Measurements from ENCODE around the gene PCMTD2. TPM values are rescaled to one million over a fixed set of nuclear protein-coding genes. Genes with fewer than 3 reads are reported as not detected.
"Not testable (repeated sequence)": the region's sequence is repeated elsewhere in the genome, so short reads cannot be mapped to it uniquely, and the experiment has no call there.

PCMTD2 gene
- polyA plus RNA-seq, 1 of the 3 experiments (the other 2 are of a cell fraction), result 50.7 TPM

DNA sequence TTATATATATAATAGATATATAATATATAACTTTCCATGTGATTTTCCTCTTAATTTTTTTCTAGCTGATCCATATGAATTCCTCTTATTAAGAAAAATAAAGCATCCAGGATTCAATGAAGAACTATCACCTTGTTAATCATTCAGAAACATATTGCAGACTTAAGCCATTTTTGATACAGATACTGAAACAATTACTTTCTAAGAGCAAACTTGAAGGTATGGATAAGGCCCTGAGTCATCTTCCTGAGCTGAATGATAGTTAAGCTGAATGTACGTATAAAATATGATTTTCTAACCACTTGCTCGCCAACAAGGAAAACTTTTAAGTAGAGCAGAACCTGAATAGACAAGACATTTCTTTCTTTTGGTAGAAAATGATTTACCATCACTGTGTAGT, 47.5 kb downstream of the PCMTD2 start:
- H3K9me3 ChIP-seq; POLR2A ChIA-PET; H3K4me1 ChIP-seq (ENCODE audit: control insufficient read depth in 1 of 2, insufficient read depth in 2 of 2, low read depth in 1 of 2, low read length in 1 of 2); H3K27me3 ChIP-seq (ENCODE audit: insufficient read depth); H3K36me3 ChIP-seq (replicated peaks in 1 of 2; ENCODE audit: control insufficient read depth in 1 of 2, insufficient read depth in 2 of 2, low read length in 1 of 2); H3K79me2 ChIP-seq (ENCODE audit: insufficient read depth); H3F3A ChIP-seq (replicated peaks; ENCODE audit: insufficient read depth); CTCF ChIA-PET; H4K20me1 ChIP-seq (ENCODE audit: insufficient read depth); H3K4me3 ChIP-seq (ENCODE audit: low read depth in 2 of 2, low read length in 1 of 2); H3K9ac ChIP-seq; H2AFZ ChIP-seq (ENCODE audit: low read depth); DNase-seq; H3K9me2 ChIP-seq; H3K27ac ChIP-seq (ENCODE audit: low read depth in 2 of 2, low read length in 1 of 2); H3K4me2 ChIP-seq: not testable (repeated sequence)
- WGBS (ENCODE audit: low lambda C conversion rate), result 22% methylated on average over 2 of the region's 2 CpGs

DNA sequence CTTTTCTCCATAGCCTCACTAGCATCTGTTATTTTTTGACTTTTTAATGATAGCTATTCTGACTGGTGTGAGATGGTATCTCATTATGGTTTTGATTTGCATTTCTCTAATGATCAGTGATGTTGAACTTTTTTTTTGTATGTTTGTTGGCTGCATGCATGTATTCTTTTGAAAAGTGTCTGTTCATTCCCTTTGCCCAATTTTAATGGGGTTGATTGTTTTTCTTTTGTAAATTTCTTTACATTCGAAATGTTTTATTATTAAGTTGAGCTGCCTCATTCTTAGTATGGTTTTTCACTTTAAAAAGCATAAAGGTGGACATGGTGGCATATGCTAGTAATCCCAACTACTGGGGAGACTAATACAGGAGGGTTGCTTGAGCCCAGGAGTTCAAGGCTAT, 58.2 kb downstream of the PCMTD2 start:
- DNase-seq; H2AFZ ChIP-seq (ENCODE audit: low read depth); H3K4me2 ChIP-seq; H3K27me3 ChIP-seq (ENCODE audit: insufficient read depth); H3K9me3 ChIP-seq; CTCF ChIA-PET; H3K4me1 ChIP-seq (ENCODE audit: control insufficient read depth in 1 of 2, insufficient read depth in 2 of 2, low read depth in 1 of 2, low read length in 1 of 2); H4K20me1 ChIP-seq (ENCODE audit: insufficient read depth); POLR2A ChIA-PET; H3K4me3 ChIP-seq (ENCODE audit: low read depth in 2 of 2, low read length in 1 of 2); H3F3A ChIP-seq (replicated peaks; ENCODE audit: insufficient read depth); H3K9ac ChIP-seq; H3K79me2 ChIP-seq (ENCODE audit: insufficient read depth); H3K27ac ChIP-seq (ENCODE audit: low read depth in 2 of 2, low read length in 1 of 2); H3K36me3 ChIP-seq (replicated peaks in 1 of 2; ENCODE audit: control insufficient read depth in 1 of 2, insufficient read depth in 2 of 2, low read length in 1 of 2); H3K9me2 ChIP-seq: not testable (repeated sequence)
- WGBS (ENCODE audit: low lambda C conversion rate), result 8% methylated on average over 1 of the region's 1 CpG

DNA sequence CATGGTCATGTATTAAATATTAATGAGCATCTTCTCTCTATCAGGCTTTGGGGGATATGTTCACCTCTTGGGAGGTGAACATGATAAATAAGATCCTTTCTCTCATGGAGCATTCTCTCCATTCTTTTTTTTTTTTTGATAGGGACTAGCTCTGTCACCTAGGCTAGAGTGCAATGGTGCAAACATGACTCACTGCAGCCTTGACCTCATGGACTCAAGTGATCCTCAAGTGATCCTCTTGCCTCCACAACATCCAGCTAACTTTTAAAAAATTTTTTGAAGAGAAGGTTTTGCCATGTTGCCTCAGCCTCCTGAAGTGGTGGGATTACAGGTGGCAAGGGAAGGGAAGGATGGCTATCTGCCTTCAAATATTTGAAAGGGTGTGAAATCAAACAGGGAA, 59.8 kb downstream of the PCMTD2 start:
- H4K20me1 ChIP-seq (ENCODE audit: insufficient read depth); H3K4me1 ChIP-seq (ENCODE audit: control insufficient read depth in 1 of 2, insufficient read depth in 2 of 2, low read depth in 1 of 2, low read length in 1 of 2); H3K4me3 ChIP-seq (ENCODE audit: low read depth in 2 of 2, low read length in 1 of 2); H3K9me3 ChIP-seq; CTCF ChIA-PET; H3K9ac ChIP-seq; H3K79me2 ChIP-seq (ENCODE audit: insufficient read depth); POLR2A ChIA-PET; H2AFZ ChIP-seq (ENCODE audit: low read depth); H3K9me2 ChIP-seq; H3K27ac ChIP-seq (ENCODE audit: low read depth in 2 of 2, low read length in 1 of 2); H3K27me3 ChIP-seq (ENCODE audit: insufficient read depth); H3K36me3 ChIP-seq (replicated peaks in 1 of 2; ENCODE audit: control insufficient read depth in 1 of 2, insufficient read depth in 2 of 2, low read length in 1 of 2); H3F3A ChIP-seq (replicated peaks; ENCODE audit: insufficient read depth); H3K4me2 ChIP-seq; DNase-seq: not testable (repeated sequence)

DNA sequence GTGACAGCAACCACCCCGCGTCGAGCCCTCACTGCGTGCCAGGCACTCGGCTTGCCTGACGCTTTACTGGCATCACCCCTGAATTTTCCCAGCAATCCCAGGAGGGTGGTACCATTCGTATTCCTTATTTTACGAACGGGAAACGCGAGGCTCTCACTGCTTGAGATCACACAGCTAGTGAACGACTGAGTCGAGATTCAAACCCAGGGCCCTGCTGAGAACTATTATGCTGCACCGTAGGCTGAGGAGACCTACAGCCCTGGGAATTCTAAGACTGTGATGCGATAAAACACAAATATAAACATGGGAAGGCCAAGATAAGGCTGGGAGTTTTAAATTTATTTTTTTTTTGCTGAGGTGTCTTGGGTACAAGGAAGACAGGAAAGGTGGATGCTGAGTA, 60.3 kb downstream of the PCMTD2 start:
- H3K36me3 ChIP-seq (replicated peaks in 1 of 2; ENCODE audit: control insufficient read depth in 1 of 2, insufficient read depth in 2 of 2, low read length in 1 of 2); CTCF ChIA-PET; H3K9me3 ChIP-seq; H3K79me2 ChIP-seq (ENCODE audit: insufficient read depth); H3K4me3 ChIP-seq (ENCODE audit: low read depth in 2 of 2, low read length in 1 of 2); H3K27me3 ChIP-seq (ENCODE audit: insufficient read depth); POLR2A ChIA-PET; H3K4me2 ChIP-seq; H3K4me1 ChIP-seq (ENCODE audit: control insufficient read depth in 1 of 2, insufficient read depth in 2 of 2, low read depth in 1 of 2, low read length in 1 of 2); H4K20me1 ChIP-seq (ENCODE audit: insufficient read depth); H3F3A ChIP-seq (replicated peaks; ENCODE audit: insufficient read depth); H2AFZ ChIP-seq (ENCODE audit: low read depth); H3K9me2 ChIP-seq; H3K27ac ChIP-seq (ENCODE audit: low read depth in 2 of 2, low read length in 1 of 2); H3K9ac ChIP-seq; DNase-seq: not testable (repeated sequence)
- WGBS (ENCODE audit: low lambda C conversion rate), result 74% methylated on average over 7 of the region's 15 CpGs

DNA sequence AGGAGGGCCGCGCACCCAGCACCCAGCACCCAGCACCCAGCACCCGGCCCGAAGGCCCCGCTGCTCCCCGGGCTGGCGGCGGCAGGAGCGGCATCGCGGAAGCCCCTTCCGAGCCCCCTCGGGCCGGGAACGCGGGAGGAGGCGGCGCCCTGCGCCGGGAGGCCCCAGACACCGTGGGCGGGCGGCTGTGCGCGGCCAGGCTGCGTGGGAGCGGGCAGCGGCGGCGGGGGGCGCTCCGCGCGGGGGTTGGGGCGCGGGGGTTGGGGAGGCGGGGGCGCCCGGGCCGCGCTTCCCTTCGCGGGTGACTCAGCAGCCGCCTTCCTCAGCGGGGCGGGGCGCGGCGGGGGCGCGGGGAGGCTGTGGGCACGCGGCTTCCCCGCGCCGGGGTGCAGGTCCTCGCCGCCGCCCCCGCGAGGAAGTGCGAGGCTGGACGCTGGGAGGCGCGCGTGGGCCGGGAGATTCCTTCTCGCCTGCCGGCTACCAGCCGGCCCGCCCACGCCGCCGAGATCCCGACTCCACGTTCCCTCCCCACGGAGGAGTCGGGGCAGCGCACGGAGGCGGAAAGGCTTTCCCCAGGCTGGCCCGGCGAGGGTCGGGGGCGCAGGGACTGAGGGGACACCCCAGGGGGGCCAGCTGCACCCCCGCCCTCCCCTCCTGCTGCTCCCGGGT, 61.0 kb downstream of the PCMTD2 start:
- H3K79me2 ChIP-seq (ENCODE audit: insufficient read depth); H3K36me3 ChIP-seq (replicated peaks in 1 of 2; ENCODE audit: control insufficient read depth in 1 of 2, insufficient read depth in 2 of 2, low read length in 1 of 2); H3K27me3 ChIP-seq (ENCODE audit: insufficient read depth); H4K20me1 ChIP-seq (ENCODE audit: insufficient read depth); H3K9me3 ChIP-seq; H2AFZ ChIP-seq (ENCODE audit: low read depth); H3K9ac ChIP-seq; H3K4me1 ChIP-seq (ENCODE audit: control insufficient read depth in 1 of 2, insufficient read depth in 2 of 2, low read depth in 1 of 2, low read length in 1 of 2); POLR2A ChIA-PET; H3F3A ChIP-seq (replicated peaks; ENCODE audit: insufficient read depth); H3K4me2 ChIP-seq; H3K27ac ChIP-seq (ENCODE audit: low read depth in 2 of 2, low read length in 1 of 2); CTCF ChIA-PET; H3K9me2 ChIP-seq: not testable (repeated sequence)
- DNase-seq, result peak; percentile 62
- H3K4me3 ChIP-seq (ENCODE audit: low read depth in 2 of 2, low read length in 1 of 2), result peak overlapping the region in 1 of 2 experiments; percentile 22; a peak in 1 of 4 replicates
- WGBS (ENCODE audit: low lambda C conversion rate), result 0% methylated on average over 2 of the region's 87 CpGs

DNA sequence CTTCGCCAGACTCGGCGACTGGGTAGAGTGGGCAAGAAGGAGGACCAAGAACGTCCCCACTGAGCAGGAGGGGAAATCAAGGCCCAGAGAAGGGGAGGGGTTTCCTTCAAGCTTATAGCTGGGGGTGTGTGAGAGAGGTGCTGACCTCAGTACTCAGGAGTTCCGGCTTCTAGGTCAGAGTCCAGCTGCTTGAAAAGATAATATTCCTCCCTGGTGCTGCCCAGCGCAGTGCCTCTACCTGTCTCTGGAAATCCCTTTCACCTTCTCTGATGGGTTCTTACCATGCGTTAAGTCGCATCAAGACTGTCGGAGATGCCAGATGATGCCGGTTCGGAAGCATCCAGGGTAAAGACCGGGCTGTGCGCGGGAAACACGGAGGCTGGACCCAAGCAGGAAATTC, 61.8 kb downstream of the PCMTD2 start:
- H3K9me2 ChIP-seq; H4K20me1 ChIP-seq (ENCODE audit: insufficient read depth); H2AFZ ChIP-seq (ENCODE audit: low read depth); H3K27ac ChIP-seq (ENCODE audit: low read depth in 2 of 2, low read length in 1 of 2); H3K9ac ChIP-seq; H3K36me3 ChIP-seq (replicated peaks in 1 of 2; ENCODE audit: control insufficient read depth in 1 of 2, insufficient read depth in 2 of 2, low read length in 1 of 2); H3K27me3 ChIP-seq (ENCODE audit: insufficient read depth); H3F3A ChIP-seq (replicated peaks; ENCODE audit: insufficient read depth); H3K4me2 ChIP-seq; H3K4me1 ChIP-seq (ENCODE audit: control insufficient read depth in 1 of 2, insufficient read depth in 2 of 2, low read depth in 1 of 2, low read length in 1 of 2); DNase-seq; H3K79me2 ChIP-seq (ENCODE audit: insufficient read depth); POLR2A ChIA-PET; H3K9me3 ChIP-seq; H3K4me3 ChIP-seq (ENCODE audit: low read depth in 2 of 2, low read length in 1 of 2); CTCF ChIA-PET: not testable (repeated sequence)
- WGBS (ENCODE audit: low lambda C conversion rate), result 100% methylated on average over 2 of the region's 15 CpGs

DNA sequence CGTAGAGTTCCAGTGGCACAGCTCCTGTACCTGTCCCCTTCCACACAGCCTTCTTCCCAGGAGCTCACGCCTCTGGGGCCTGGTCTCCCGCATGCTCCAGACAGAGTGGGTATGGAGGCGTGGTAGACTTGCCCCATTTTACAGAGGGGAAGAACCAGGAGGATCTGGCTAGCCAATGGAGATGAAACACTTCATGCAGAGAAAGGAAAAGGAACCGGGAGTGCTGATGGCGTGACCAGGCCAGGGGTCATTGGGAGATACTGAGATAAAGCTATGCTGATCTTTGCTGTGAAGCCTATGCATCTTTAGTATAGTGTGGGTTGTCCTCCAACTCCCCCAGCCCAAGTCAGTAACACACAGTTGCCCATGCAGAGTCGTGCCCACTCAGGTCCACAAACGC, 62.5 kb downstream of the PCMTD2 start:
- H3F3A ChIP-seq (replicated peaks; ENCODE audit: insufficient read depth); CTCF ChIA-PET: not testable (repeated sequence)

More for the DNA sequence above, 62.5 kb downstream of the PCMTD2 start:
- DNase-seq; H3K79me2 ChIP-seq (ENCODE audit: insufficient read depth); H3K4me2 ChIP-seq; H4K20me1 ChIP-seq (ENCODE audit: insufficient read depth); POLR2A ChIA-PET; H3K36me3 ChIP-seq (replicated peaks in 1 of 2; ENCODE audit: control insufficient read depth in 1 of 2, insufficient read depth in 2 of 2, low read length in 1 of 2); H2AFZ ChIP-seq (ENCODE audit: low read depth); H3K4me3 ChIP-seq (ENCODE audit: low read depth in 2 of 2, low read length in 1 of 2); H3K9ac ChIP-seq; H3K27ac ChIP-seq (ENCODE audit: low read depth in 2 of 2, low read length in 1 of 2); H3K9me2 ChIP-seq; H3K4me1 ChIP-seq (ENCODE audit: control insufficient read depth in 1 of 2, insufficient read depth in 2 of 2, low read depth in 1 of 2, low read length in 1 of 2); H3K27me3 ChIP-seq (ENCODE audit: insufficient read depth); H3K9me3 ChIP-seq: not testable (repeated sequence)
- 52% methylated on average over 3 of the region's 8 CpGs for WGBS (ENCODE audit: low lambda C conversion rate)
